Neural progenitor cell (in vitro differentiated cells): ENCODE results near the gene XG. TPM values are rescaled to one million over a fixed set of nuclear protein-coding genes. Genes with fewer than 3 reads are reported as not detected.

Source experiments
- DNase-seq: peaks from one replicate; pipeline ENCODE4 v3.0.0-alpha.2; 2016; ENCODE audit warnings: low spot score
- H2AFZ ChIP-seq: fragments of 200-600 bp; sonication (generic); replicated peaks from 2 replicates; pipeline ENCODE4 v1.6.1; 2016; ENCODE audit warnings: antibody characterized with exemption
- H3F3A ChIP-seq: fragments of 200-600 bp; sonication (generic); 2 replicates; pipeline ENCODE4 v1.6.1; 2016; ENCODE audit warnings: antibody characterized with exemption, low read depth
- H3K27ac ChIP-seq: fragments of 200-600 bp; sonication (generic); 2 replicates; pipeline ENCODE4 v1.5.1; 2016; ENCODE audit warnings: mild to moderate bottlenecking
- H3K27me3 ChIP-seq: fragments of 200-600 bp; sonication (generic); 2 replicates; pipeline ENCODE4 v1.6.1; 2016; ENCODE audit warnings: mild to moderate bottlenecking, moderate library complexity
- H3K36me3 ChIP-seq: fragments of 200-600 bp; sonication (generic); 2 replicates; pipeline ENCODE4 v1.5.1; 2016
- H3K4me1 ChIP-seq: fragments of 200-600 bp; sonication (generic); 2 replicates; pipeline ENCODE4 v1.6.1; 2016; ENCODE audit warnings: mixed run types
- H3K4me2 ChIP-seq: fragments of 200-600 bp; sonication (generic); 2 replicates; pipeline ENCODE4 v1.6.1; 2016
- H3K4me3 ChIP-seq: fragments of 200-600 bp; sonication (generic); 2 replicates; pipeline ENCODE4 v1.5.1; 2016
- H3K79me2 ChIP-seq: fragments of 200-600 bp; sonication (generic); 2 replicates; pipeline ENCODE4 v1.6.1; 2016; ENCODE audit warnings: low read depth
- H3K9ac ChIP-seq: fragments of 200-600 bp; sonication (generic); 2 replicates; pipeline ENCODE4 v1.6.1; 2016
- H3K9me3 ChIP-seq: fragments of 200-600 bp; sonication (generic); 2 replicates; pipeline ENCODE4 v1.5.1; 2016; ENCODE audit warnings: low read depth
- H4K20me1 ChIP-seq: fragments of 200-600 bp; sonication (generic); 2 replicates; pipeline ENCODE4 v1.6.1; 2016; ENCODE audit warnings: low read depth
- H3K27ac Mint-ChIP-seq: 3 replicates; pipeline ENCODE4 v1.8.0; 2021; ENCODE audit warnings: mixed read lengths
- H3K27me3 Mint-ChIP-seq: 2 replicates; pipeline ENCODE4 v1.8.0; 2022; ENCODE audit warnings: low read depth, mild to moderate bottlenecking, inconsistent platforms, moderate library complexity, mixed read lengths; ENCODE audit not compliant: insufficient read depth
- H3K36me3 Mint-ChIP-seq: 3 replicates; pipeline ENCODE4 v1.8.0; 2021; ENCODE audit warnings: mixed read lengths
- H3K4me1 Mint-ChIP-seq: 3 replicates; pipeline ENCODE4 v1.8.0; 2021; ENCODE audit warnings: mixed read lengths
- H3K4me3 Mint-ChIP-seq: 3 replicates; pipeline ENCODE4 v1.8.0; 2021; ENCODE audit warnings: mild to moderate bottlenecking, moderate library complexity, mixed read lengths
- H3K9me3 Mint-ChIP-seq: 3 replicates; pipeline ENCODE4 v1.8.0; 2020; ENCODE audit warnings: mixed read lengths
- CTCF ChIP-seq: fragments of 200-600 bp; sonication (generic); IDR thresholded peaks from 2 replicates; pipeline ENCODE4 v1.5.1; 2017; ENCODE audit warnings: antibody characterized with exemption, mild to moderate bottlenecking
- EZH2 ChIP-seq: fragments of 200-600 bp; sonication (generic); IDR thresholded peaks from 2 replicates; pipeline ENCODE4 v1.6.1; 2017; ENCODE audit warnings: antibody characterized with exemption, mild to moderate bottlenecking, moderate library complexity
- EZH2phosphoT487 ChIP-seq: fragments of 200-600 bp; sonication (generic); IDR thresholded peaks from 2 replicates; pipeline ENCODE4 v1.6.1; 2017; ENCODE audit warnings: antibody characterized with exemption
- total RNA-seq: library from RNA; depleted of rRNA; stranded (reverse); fragments of >200 nt; gene quantifications from 2 replicates; pipeline ENCODE4 v1.2.3, GENCODE V29; 2015; ENCODE audit warnings: low replicate concordance

Gene XG
- total RNA-seq, 1 donor from 2014 or later = not detected

DNA sequence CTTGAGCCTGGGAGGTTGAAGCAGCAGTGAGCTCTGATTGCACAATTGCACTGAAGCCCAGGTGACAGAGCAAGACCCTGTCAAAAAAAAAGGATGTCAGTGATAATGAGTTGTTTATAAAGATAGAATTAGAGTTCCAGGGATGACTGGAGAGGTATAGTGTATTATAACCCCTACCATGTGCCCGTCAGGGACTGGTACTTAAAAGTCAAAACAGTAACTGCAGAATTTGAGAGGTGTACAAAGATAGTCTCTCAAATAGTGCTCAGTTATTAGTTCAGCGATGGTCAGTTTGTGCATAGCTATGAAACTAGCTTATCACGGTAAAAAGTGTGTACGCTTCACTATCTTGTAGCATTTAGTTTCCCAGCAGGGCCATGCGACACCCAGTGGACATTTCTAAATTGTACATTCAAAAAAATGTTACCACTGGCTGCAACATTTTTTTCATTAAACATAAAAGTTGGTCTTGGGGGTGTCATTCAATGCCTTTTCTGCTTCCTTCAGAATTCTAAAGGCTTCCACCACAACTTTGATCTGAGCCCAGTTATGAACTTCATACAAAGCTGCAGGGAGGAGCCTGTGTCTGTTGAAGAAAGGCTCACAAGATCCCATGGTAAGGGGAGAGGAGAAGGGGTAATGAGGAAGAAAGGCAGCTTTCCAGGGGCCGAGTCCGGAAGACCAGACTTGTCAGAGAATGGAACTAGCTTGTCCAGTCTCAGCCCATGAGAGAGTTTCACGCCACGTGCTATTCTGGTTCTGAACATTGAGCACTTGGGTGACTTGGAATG, 67.7 kb downstream of the XG start:
- H3K27ac ChIP-seq = no peak overlapping the region
- Mint-ChIP-seq H3K4me1 (no peaks in the 10 kb centered on the region), H3K36me3 (no peaks in the 10 kb centered on the region), H3K4me3 (no peak overlapping the region), H3K27me3 (peaks cover 2% of the 10 kb centered on the region), H3K9me3 (no peaks in the 10 kb centered on the region), H3K27ac (no peak overlapping the region)
- no peaks in the 10 kb centered on the region for H3F3A ChIP-seq
- TF ChIP-seq EZH2phosphoT487 = no peak
- peak; percentile 45 for TF ChIP-seq CTCF
- no peak for TF ChIP-seq EZH2
- H2AFZ ChIP-seq = no peak overlapping the region
- H3K9ac ChIP-seq = no peak overlapping the region
- H3K4me3 ChIP-seq = no peak overlapping the region
- no peak overlapping the region for H3K4me2 ChIP-seq
- no peaks in the 10 kb centered on the region for H3K36me3 ChIP-seq
- no peaks in the 10 kb centered on the region for H3K79me2 ChIP-seq
- H3K4me1 ChIP-seq = no peaks in the 10 kb centered on the region
- no peaks in the 10 kb centered on the region for H3K27me3 ChIP-seq
- H4K20me1 ChIP-seq = no peaks in the 10 kb centered on the region
- H3K9me3 ChIP-seq = no peaks in the 10 kb centered on the region
- DNase-seq = no peak

DNA sequence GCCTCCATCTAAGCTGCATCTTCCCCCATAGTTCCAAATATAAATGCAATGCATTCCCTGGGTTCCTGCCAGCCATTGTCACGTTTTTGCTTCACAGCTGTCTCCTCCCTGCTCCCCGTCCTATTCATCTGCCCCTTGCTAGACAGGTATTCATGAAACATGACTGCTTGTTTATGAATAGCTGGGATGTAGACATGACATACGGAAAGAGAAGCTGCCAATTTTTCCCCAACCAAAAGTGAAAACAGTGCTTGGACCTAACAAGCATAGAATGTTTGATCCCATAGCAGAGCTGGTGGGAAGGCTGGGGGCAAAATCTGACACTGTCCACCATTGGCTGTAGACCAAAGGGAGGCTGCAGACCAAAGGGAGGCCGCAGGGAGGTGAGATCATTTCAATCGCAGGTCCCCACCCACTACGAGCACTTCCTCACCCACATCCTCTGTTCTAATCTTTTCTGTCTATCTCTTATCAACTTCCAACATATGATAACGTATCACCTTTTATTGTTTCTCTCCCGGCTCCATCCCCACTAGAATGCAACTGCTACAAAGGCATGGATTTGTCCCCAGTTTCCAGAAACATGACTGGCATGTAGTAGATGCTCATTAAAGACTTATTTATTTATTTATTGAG, 68.4 kb downstream of the XG start:
- H3K36me3 ChIP-seq = no peaks in the 10 kb centered on the region
- H3K4me3 Mint-ChIP-seq = no peak overlapping the region
- H3F3A ChIP-seq = no peaks in the 10 kb centered on the region
- no peaks in the 10 kb centered on the region for H3K79me2 ChIP-seq
- no peaks in the 10 kb centered on the region for H4K20me1 ChIP-seq
- peak overlapping the region; percentile 7 for H3K27ac Mint-ChIP-seq
- H2AFZ ChIP-seq = no peak overlapping the region
- H3K4me1 ChIP-seq = no peaks in the 10 kb centered on the region
- no peaks in the 10 kb centered on the region for H3K36me3 Mint-ChIP-seq
- H3K9ac ChIP-seq = no peak overlapping the region
- no peaks in the 10 kb centered on the region for H3K27me3 ChIP-seq
- H3K4me1 Mint-ChIP-seq = no peaks in the 10 kb centered on the region
- TF ChIP-seq EZH2phosphoT487 (no peak), CTCF (no peak), EZH2 (no peak)
- no peak overlapping the region for H3K4me2 ChIP-seq
- no peaks in the 10 kb centered on the region for H3K9me3 Mint-ChIP-seq
- H3K27ac ChIP-seq = no peak overlapping the region
- H3K4me3 ChIP-seq = no peak overlapping the region
- DNase-seq = no peak
- peaks cover 2% of the 10 kb centered on the region for H3K27me3 Mint-ChIP-seq
- H3K9me3 ChIP-seq = no peaks in the 10 kb centered on the region

- peaks cover 5% of the 10 kb centered on the region for H3K4me1 ChIP-seq
- H3K79me2 ChIP-seq = no peaks in the 10 kb centered on the region
- H3K36me3 ChIP-seq = no peaks in the 10 kb centered on the region
- peaks cover 2% of the 10 kb centered on the region for H3K27me3 Mint-ChIP-seq
- no peak overlapping the region for H2AFZ ChIP-seq
- H3K9me3 Mint-ChIP-seq = no peaks in the 10 kb centered on the region
- H3K27ac Mint-ChIP-seq = peak overlapping the region; percentile 28
- peaks cover 4% of the 10 kb centered on the region for H3K27me3 ChIP-seq
- no peaks in the 10 kb centered on the region for H3K4me1 Mint-ChIP-seq
- no peak overlapping the region for H3K4me3 Mint-ChIP-seq
- no peaks in the 10 kb centered on the region for H3K9me3 ChIP-seq
- no peak overlapping the region for H3K4me2 ChIP-seq
- TF ChIP-seq EZH2phosphoT487 (no peak), CTCF (no peak), EZH2 (no peak)
- no peaks in the 10 kb centered on the region for H3K36me3 Mint-ChIP-seq
- DNase-seq = no peak
- H3K27ac ChIP-seq = no peak overlapping the region
- H3K4me3 ChIP-seq = no peak overlapping the region
- peaks cover 27% of the 10 kb centered on the region for H3F3A ChIP-seq
- no peaks in the 10 kb centered on the region for H4K20me1 ChIP-seq
- no peak overlapping the region for H3K9ac ChIP-seq
These were observed 72.1 kb downstream of the XG start for GRCh38 chrX:2823795-2824386.
